Renal cortex interstitium (tissue), 11 donors: ENCODE measurements around the gene OPCML. TPM values are rescaled to one million over a fixed set of nuclear protein-coding genes. Genes with fewer than 3 reads are reported as not detected.

Experiments used
- DNase-seq, 11 donors: peaks; one replicate each; pipeline ENCODE4 v3.0.0-alpha.2; 2013; ENCODE audit warnings: low read depth in 9 of 11, low spot score in 4 of 11; ENCODE audit errors: extremely low read depth in 1 of 11
- polyA plus RNA-seq, 3 donors: library from polyadenylated mRNA; unstranded; fragments of 120-200 nt; gene quantifications; one replicate each; pipeline ENCODE4 v1.2.1, GENCODE V29; 2013; ENCODE audit not compliant: insufficient read length in 3 of 3

Gene OPCML
- polyA plus RNA-seq, 3 donors: 13.2 to 15.8 (median 15.2) TPM

- no peak for DNase-seq
Measured at GRCh38 chr11:132876705-132877104, 655.6 kb downstream of the OPCML start.

- DNase-seq: no peak
Measured at GRCh38 chr11:132876239-132876638, 656.1 kb downstream of the OPCML start.

- no peak for DNase-seq
Measured at GRCh38 chr11:132874638-132875037, 657.7 kb downstream of the OPCML start.

- no peak for DNase-seq
Measured at GRCh38 chr11:132873841-132874240, 658.5 kb downstream of the OPCML start.

GRCh38 chr11:132872211-132872610, 660.1 kb downstream of the OPCML start:
- no peak for DNase-seq

- no peak for DNase-seq
Measured at GRCh38 chr11:132866783-132867545, 665.3 kb downstream of the OPCML start.

- DNase-seq: no peak
Measured at GRCh38 chr11:132865623-132866022, 666.7 kb downstream of the OPCML start.

GRCh38 chr11:132864811-132865576, 667.3 kb downstream of the OPCML start:
- no peak for DNase-seq

- DNase-seq: no peak
Measured at GRCh38 chr11:132862933-132863332, 669.4 kb downstream of the OPCML start.

GRCh38 chr11:132862137-132862536, 670.2 kb downstream of the OPCML start:
- DNase-seq: no peak

- no peak for DNase-seq
Measured at GRCh38 chr11:132859306-132859705, 673.0 kb downstream of the OPCML start.

- DNase-seq: no peak
Measured at GRCh38 chr11:132858223-132858622, 674.1 kb downstream of the OPCML start.

- DNase-seq: no peak
Measured at GRCh38 chr11:132856032-132856431, 676.3 kb downstream of the OPCML start.

GRCh38 chr11:132855516-132855915, 676.8 kb downstream of the OPCML start:
- DNase-seq: no peak

GRCh38 chr11:132853886-132854285, 678.4 kb downstream of the OPCML start:
- no peak for DNase-seq

- no peak for DNase-seq
Measured at GRCh38 chr11:132852361-132852760, 679.9 kb downstream of the OPCML start.

GRCh38 chr11:132851247-132851646, 681.1 kb downstream of the OPCML start:
- DNase-seq: no peak

- no peak for DNase-seq
Measured at GRCh38 chr11:132850266-132850665, 682.0 kb downstream of the OPCML start.

GRCh38 chr11:132848336-132848735, 684.0 kb downstream of the OPCML start:
- no peak for DNase-seq

- DNase-seq: no peak
Measured at GRCh38 chr11:132846075-132846474, 686.2 kb downstream of the OPCML start.
